Femur (tissue), 1 donor: ENCODE results near the gene POLR1A.
A peak's percentile ranks its signal among the peaks of the same experiment; 100 is the strongest.

Experiments
- DNase-seq: peaks from one replicate; pipeline ENCODE4 v3.0.0-alpha.2; 2017

Gene POLR1A

DNA sequence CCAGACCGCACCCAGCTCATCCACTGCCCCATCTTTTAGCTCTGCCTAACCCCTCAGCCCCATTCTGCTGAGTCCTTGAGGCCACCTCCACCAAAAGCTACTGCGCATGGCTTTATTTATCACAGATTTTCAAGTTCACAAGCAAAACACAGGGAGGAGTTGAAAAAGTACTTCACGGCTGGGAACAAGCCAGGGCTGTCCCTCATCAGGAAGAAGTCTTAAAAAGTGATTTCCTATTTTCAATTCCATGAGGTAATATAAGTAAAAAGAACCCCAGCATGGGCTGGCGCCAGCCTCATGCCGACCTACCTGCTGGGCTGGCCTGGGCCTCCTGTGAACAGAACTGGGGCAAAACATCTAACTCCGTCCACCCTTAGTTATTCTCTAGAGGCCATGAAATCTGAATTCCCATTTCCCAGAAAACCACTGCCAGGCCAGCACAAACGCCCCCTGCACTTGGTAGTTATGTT lies 69.0 kb downstream of the POLR1A start:
- no peak for DNase-seq

DNA sequence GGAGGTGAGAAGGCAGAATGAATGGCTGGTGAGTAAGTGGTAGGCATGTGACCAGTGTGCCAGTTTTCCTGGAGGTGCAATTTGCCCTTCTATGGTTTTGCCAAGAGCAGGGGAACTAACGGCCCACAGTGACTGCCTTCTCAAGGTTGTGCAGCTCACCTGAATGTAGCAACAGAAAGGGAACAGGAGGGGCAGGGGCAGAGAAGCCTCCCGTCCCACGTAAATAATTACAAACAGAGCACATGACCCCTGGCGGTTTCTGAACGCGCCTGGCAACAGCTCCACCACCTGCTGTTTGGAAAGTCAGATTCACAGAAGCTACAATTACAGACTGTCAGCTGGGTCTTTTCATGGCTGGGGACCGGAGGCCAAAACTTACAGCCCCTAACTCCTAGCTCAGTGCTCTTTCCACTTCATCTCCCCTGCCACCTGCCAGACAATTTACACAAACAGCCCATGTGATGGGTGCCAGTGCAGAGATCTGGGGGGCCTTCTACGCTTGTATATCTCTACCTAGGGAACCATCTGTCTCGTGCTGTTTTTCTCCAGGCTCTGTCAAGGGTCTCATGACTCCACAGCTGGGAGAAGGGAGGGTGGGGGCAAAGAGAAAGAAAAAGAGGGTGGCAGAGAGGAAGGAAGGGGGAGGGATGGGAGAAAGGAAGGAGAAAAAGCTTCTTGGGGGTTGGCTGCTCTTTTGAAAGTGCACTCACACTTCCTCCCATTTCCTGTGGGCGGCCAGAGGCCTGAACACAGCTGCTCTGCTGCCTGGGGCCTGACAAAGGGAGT lies 69.6 kb downstream of the POLR1A start:
- peak; percentile 92 for DNase-seq

GRCh38 chr2:86035376-86035882 lies 70.3 kb downstream of the POLR1A start:
- no peak for DNase-seq

DNA sequence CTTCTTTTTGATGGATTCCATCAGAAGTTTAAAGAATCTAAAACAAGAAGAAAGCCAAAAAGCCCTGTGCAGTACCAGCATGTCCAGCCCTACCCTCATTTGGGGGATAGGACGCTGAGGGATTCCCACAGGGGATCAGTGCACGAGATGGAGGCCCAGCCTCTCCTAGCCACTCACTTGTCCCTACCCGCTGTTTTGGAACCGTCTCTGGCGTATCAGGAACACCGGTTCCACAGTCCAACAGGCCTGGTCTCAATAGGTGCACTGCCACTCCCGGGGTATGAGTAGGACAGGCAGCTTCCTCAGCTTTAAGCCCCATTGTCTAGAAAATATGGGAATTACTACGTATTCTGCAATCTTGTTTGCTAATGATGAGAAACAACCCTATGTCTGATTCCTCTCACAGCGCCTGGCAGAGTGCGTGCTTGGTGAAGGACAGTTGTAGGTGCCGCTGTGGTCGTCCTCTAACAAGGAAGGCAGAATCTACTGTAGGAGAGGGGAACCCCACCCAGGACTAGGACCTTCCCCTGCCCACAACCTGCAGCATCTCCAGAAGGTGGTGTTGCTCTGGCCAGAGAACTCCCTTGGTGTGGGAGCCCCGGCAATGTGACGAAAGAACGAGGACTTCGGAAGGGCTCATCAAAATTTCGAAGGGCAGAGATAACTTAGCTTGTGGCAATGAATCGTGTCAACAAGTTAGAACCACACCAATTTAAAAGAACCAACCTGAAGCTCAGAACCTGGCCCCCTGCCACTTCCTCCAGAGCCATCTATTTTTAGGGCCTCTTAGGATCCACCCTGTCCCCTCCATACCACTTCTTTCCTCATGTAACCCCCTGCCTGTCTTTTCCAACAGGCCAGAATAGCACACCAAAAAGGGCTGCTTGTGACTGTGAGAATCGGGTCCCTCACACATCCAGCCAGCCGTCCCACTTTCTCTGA lies 71.7 kb downstream of the POLR1A start:
- no peak for DNase-seq

DNA sequence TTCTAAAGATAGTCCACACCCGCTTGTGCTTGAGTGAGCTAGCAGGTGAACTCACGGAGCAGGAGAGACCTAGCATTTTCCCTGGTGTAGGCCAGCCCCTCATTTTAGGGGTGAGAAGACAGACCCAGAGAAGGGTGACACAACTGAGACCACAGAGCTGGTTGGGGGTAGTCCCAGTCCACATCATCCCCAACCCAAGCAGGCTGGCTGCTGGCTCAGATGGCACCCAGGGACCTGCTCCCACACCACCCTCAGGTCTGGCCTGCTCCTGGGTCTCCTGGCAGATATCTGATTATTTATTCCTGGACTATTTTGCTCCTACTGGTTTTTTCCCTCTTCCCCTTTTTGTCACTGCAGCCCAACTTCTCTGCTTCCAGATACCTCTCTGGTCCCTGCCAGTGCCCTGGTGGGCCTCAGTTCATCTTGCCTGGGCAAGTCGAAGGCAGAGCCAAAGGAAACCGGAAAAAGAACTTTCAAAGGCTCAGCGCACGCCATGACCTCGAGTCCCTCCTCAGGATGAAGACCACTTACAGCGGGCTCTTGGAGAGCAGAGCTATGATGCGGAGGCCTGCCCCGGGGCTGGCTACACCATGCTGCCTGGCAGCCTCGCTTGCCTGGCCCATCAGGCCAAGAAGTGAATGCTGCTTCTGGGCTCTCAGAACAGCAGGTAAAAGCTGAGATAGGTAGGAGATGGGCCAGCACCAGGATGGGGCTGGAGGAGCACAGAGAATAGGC lies 72.7 kb downstream of the POLR1A start:
- DNase-seq = no peak

- no peak for DNase-seq
These were observed 74.1 kb downstream of the POLR1A start for GRCh38 chr2:86031606-86032005.

- DNase-seq = no peak
These were observed 74.5 kb downstream of the POLR1A start for GRCh38 chr2:86031151-86031550.

- DNase-seq = no peak
These were observed 75.8 kb downstream of the POLR1A start for GRCh38 chr2:86029873-86030272.

DNA sequence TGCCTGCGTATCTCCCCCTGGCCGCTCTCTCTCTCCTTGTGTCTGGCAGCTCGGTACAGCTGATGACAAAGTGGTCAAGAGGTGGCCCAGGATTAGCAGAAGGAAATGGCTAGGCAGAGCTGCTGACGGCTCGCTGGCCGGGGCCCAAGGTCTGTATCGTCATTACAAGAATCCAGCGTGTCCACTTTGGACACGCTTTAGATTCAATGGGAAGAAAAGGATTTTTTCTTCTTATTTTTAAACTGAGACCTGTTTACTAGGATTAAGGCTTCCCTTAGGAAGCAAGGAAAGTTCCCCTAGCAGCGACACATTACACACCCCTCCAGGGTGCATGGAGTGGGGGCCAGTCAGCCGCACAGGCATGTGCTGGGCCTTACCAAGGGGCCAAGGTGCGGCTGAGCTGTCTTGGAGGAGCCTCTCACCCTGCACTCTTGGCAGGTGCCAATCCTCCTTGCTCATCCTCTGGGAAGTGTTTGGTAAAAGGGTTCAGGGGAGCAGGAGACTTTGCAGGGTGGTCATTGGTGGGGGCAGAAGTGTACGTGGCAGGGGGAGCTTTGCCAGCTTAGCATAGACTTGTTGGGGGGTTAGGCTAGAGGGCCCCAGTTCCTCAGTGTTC lies 76.8 kb downstream of the POLR1A start:
- DNase-seq = peak; percentile 61

GRCh38 chr2:86027922-86028765 lies 77.5 kb downstream of the POLR1A start:
- no peak for DNase-seq

DNA sequence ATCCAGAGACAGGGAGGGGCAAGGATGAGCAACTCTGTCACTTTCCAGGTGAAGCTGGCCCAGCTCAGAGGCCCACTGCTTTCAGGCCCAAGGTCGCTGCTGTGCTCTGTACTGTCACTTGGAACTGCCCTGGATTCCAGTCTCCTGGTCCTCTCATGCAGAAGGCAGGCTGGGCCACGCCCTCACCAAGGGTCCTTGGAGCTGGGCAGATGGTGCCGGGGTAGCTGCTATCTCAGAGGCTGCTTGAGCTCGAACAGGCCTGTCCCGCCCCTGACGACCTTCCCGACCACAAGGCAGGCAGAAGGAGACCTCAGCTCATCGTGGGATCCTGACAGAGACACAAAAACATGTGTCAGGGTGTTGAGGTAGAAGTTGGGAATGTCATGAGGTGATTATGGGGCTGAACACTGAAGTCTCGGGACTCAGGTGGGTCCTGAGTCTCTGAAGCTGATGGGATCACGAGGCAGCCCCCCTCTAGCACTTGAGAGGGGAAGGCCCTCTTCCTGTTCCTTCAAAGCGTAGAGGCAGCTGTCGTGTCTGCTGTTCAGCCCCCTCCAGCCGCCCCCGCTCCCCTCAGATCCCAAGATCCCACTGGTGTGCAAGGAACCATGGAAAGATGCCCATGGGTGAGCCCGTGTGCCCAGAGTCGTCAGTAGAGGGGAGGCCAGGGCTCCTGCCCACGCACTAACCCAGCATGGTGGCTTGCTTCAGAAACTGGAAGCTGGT lies 78.3 kb downstream of the POLR1A start:
- DNase-seq = no peak

GRCh38 chr2:86026744-86027065 lies 79.0 kb downstream of the POLR1A start:
- DNase-seq = no peak

- peak; percentile 32 for DNase-seq
These were observed 79.5 kb downstream of the POLR1A start for GRCh38 chr2:86025976-86026743.

DNA sequence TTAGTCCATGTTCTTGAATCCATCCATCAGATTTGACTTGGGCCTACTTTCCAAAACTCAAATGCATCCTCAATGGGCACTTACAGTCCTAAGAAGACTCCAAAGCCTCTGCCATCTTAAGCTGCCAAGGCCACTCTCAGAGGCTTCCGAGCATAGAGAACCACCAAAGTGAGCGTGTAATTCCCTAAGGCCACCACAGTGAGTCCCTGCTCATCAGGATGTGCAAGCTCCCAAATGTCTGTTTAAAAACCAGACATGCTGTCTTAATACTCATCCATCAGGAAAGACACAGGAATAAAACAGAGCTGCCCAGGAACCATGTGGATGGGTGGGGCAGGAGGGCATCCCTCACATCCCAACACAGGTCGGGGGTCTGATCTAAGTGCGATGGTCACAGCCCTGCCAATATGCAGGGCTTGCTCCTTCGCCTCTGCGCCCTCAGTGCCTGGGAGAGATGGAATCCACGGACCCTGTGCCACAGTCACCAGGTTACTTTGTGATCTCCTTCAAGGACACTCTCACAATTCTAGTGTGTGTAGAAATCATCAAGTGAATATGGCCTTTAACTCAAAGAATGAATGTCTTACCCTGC lies 80.4 kb downstream of the POLR1A start:
- DNase-seq = no peak

DNA sequence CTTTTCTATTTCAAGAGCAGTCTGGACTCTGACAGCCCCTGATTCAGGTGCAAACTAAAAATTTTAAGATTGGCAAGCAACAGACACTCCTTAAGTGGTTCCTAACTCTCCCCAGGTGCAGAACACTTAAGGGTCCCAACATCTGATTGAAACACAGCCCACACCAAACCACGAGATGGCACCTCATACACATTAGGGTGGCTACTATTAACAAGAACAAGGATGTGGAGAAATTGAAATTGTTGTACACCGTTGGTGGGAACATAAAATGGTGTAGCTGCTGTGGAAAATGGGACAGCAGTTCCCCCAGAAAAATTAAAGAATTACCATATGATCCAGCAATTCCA lies 82.3 kb downstream of the POLR1A start:
- DNase-seq = no peak

DNA sequence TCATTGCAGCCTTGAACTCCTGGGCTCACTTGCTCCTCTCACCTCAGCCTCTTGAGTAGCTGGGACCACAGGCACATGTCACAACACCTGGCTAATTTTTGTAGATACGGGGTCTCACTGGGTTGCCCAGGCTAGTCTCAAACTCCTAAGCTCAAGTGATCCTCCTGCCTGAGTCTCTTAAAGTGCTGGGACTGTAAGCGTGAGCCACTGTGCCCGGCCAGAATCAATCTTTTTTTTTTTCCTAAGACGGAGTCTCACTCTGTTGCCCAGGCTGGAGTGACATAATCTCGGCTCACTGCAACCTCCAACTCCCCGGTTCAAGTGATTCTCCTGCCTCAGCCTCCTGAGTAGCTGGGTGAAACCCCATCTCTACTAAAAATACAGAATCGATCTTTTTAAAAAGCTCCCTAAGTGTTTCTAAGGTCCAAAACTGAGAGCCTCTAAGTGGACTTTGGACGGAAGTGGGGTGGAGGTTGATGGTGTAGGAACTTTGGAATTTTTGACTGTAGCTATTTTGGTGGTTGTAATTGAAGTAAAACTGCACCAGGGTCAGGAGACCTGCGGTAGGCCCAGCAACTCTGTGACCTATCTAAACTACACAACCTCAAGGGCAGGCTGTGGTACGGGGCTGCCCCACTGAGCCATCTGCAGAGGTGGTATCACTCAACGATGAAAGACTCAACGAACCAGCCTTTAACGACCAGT lies 82.9 kb downstream of the POLR1A start:
- peak; percentile 13 for DNase-seq

- peak; percentile 16 for DNase-seq
These were observed 84.0 kb downstream of the POLR1A start for GRCh38 chr2:86021396-86022378.

DNA sequence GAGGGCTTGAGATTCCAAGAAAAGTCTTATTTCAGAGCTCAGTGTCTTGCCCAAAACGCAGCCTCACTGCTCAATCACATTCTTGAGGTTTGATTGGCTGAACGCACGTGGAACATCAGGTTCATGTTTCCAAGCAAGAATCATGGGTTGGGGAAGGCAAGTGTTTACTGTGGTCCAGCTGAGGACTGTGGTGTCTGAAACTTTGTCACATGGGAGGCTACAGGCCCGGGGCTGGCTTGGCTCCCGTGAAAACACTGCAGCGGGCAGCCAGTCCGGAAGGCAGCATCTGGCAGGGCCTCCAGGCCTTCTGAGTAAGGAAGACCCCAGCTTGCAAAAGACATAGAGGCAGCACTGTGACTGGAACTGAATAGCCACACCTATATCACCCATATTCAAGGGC lies 84.7 kb downstream of the POLR1A start:
- peak; percentile 88 for DNase-seq
